ENCODE measurements around the gene TAS2R19.
"Not testable (repeated sequence)": the region's sequence is repeated elsewhere in the genome, so short reads cannot be mapped to it uniquely, and the experiment has no call there.

DNA sequence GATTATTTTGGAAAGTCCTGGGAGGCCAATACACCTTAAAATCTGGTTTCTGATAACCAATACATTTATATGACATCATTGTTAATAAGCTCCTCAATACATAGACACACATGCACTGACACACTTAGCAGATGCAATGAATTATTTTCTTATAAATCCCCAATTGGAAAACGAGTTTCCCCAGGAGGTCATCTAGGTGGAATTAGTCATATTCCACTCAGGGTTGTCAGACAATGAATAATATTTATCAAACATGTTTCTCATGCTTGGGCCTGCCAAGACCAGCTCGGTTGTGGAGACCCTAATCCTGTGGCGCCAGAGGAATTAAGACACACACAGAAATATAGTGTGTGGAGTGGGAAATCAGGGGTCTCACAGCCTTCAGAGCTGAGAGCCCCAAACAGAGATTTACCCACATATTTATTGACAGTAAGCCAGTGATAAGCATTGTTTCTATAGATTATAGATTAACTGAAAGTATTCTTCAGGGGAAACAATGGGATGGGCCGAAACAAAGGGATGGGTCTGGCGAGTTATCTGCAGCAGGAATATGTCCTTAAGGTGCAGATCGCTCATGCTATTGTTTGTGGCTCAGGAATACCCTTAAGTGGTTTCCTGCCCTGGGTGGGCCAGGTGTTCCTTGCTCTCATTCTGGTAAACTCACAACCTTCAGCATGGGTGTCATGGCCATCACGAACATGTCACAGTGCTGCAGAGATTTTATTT, 27.5 kb upstream of the TAS2R19 start:
- not testable (repeated sequence) for TF ChIP-seq POLR2A (IDR thresholded peaks at IDR 0.05; ENCODE audit: low read length); GATA1 (IDR thresholded peaks at IDR 0.05; ENCODE audit: low read depth, low read length)

Measured in erythroblast (primary cell).